Spleen (tissue), 11 donors: Measurements from ENCODE around the gene PTPN4. TPM values are rescaled to one million over a fixed set of nuclear protein-coding genes. Genes with fewer than 3 reads are reported as not detected.

Experiments used
- DNase-seq: peaks from one replicate; pipeline ENCODE4 v3.0.0-alpha.2; 2020
- H3K27ac ChIP-seq, 8 donors: fragments of 200-600 bp; sonication (generic) in 7 of 8; 1 replicate in 4 of 8; 2 replicates in 4 of 8; pipeline versions ENCODE4 v1.5.0 to v1.8.0; 2016 to 2021; ENCODE audit warnings: inconsistent platforms in 4 of 8, mild to moderate bottlenecking in 4 of 8, moderate library complexity in 1 of 8
- H3K27me3 ChIP-seq, 7 donors: fragments of 200-600 bp; sonication (generic) in 6 of 7; replicated peaks in 1 of 7; 1 replicate in 4 of 7; 2 replicates in 3 of 7; pipeline versions ENCODE4 v1.5.0 to v1.8.0; 2016 to 2021; ENCODE audit warnings: inconsistent platforms in 3 of 7, mild to moderate bottlenecking in 1 of 7
- H3K36me3 ChIP-seq, 6 donors: fragments of 200-600 bp; sonication (generic) in 5 of 6; 1 replicate in 4 of 6; 2 replicates in 2 of 6; pipeline versions ENCODE4 v1.5.0 to v1.8.0; 2016 to 2021; ENCODE audit warnings: inconsistent platforms in 2 of 6
- H3K4me1 ChIP-seq, 6 donors: fragments of 200-600 bp; sonication (generic) in 5 of 6; 1 replicate in 3 of 6; 2 replicates in 3 of 6; pipeline versions ENCODE4 v1.5.0 to v1.8.0; 2016 to 2021; ENCODE audit warnings: inconsistent platforms in 3 of 6
- H3K4me3 ChIP-seq, 8 donors: fragments of 200-600 bp; sonication (generic) in 7 of 8; 1 replicate in 4 of 8; 2 replicates in 4 of 8; pipeline versions ENCODE4 v1.5.0 to v1.8.0; 2016 to 2021; ENCODE audit warnings: inconsistent platforms in 4 of 8, mild to moderate bottlenecking in 4 of 8, moderate library complexity in 2 of 8
- H3K9me3 ChIP-seq, 8 donors: fragments of 200-600 bp; sonication (generic) in 7 of 8; 1 replicate in 4 of 8; 2 replicates in 4 of 8; pipeline versions ENCODE4 v1.5.0 to v1.8.0; 2016 to 2021; ENCODE audit warnings: inconsistent platforms in 4 of 8
- CTCF ChIP-seq, 11 experiments: fragments of 200-600 bp in 7 of 11; fragments of 450-650 bp in 4 of 11; sonication (generic) in 4 of 11; IDR thresholded peaks in 8 of 11; conservative IDR thresholded peaks in 3 of 11; 1 replicate in 7 of 11; 2 replicates in 4 of 11; pipeline versions ENCODE4 v1.4.0 to v1.8.0; 2016 to 2021; ENCODE audit warnings: antibody characterized with exemption in 11 of 11, inconsistent platforms in 4 of 11, mild to moderate bottlenecking in 1 of 11
- POLR2A ChIP-seq, 3 donors: fragments of 450-650 bp; IDR thresholded peaks; one replicate each; pipeline ENCODE4 v1.5.1; 2017; ENCODE audit warnings: antibody characterized with exemption in 3 of 3, mild to moderate bottlenecking in 1 of 3
- POLR2AphosphoS5 ChIP-seq, 3 donors: sonication (generic); formaldehyde crosslinking; IDR thresholded peaks; one replicate each; pipeline ENCODE4 v1.5.1; 2017; ENCODE audit warnings: antibody characterized with exemption in 3 of 3
- WGBS, 5 donors: extraction: QIAGEN DNeasy Blood & Tissue Kit in 3 of 5; methylation state at CpG; one replicate each; pipeline versions ENCODE4 v1.1.5 to v1.1.7; 2013 to 2018; 5-methylcytosine and 5-hydroxymethylcytosine counted together
- intact Hi-C: fragments of 100-400 bp; cut with DNase I; formaldehyde crosslinking; loops from one replicate; pipeline ENCODE4 v1.15.0; 2023; ENCODE audit warnings: low total_unique reads
- polyA plus RNA-seq, 3 donors: library from polyadenylated mRNA; stranded (reverse); fragments of 200-250 nt; gene quantifications; one replicate each; pipeline ENCODE4 v1.2.1, GENCODE V29; 2013
- total RNA-seq, 7 donors: library from RNA; depleted of rRNA in 3 of 7; stranded (reverse); fragments of >200 nt in 3 of 7; fragmentation: NEBNext Ultra II Directional in 4 of 7; extraction: Animal tissue kit (Norgen Biotek cat#: 25700) in 4 of 7; gene quantifications; one replicate each; pipeline versions ENCODE4 v1.1.0 to v1.2.1, GENCODE V29; 2016 to 2021
- donor health status: healthy with polysubstance abuse.
- donor health status: DM: no; HTN: no; CAD: no; lungs with moderate emphysema.
- donor health status: DM: no; HTN: no; CAD: no.
- donor health status: Bipolar disorder and iron deficiency.
- donor health status: healthy.
- donor health status: DM: no; HTN: no; CAD: no.
- donor health status: DM: yes; HTN: yes; CAD: no.

The PTPN4 gene
- total and polyA plus RNA-seq, 10 donors: 2.4 to 50.9 (median 37.1) TPM

GRCh38 chr2:119749477-119750012 lies 10.2 kb upstream of the PTPN4 start:
- no peak for DNase-seq
- Histone ChIP-seq H3K9me3 (no peaks in the 10 kb centered on the region), H3K4me1 (peaks cover 0 to 8% (median 2%) of the 10 kb centered on the region in 6 donors), H3K4me3 (no peak overlapping the region), H3K27me3 (no peaks in the 10 kb centered on the region), H3K36me3 (no peaks in the 10 kb centered on the region), H3K27ac (no peak overlapping the region)
- 95 to 100% (median 97%) methylated on average over 1 of the region's 1 CpG for WGBS, 5 donors
- intact Hi-C loops: loop anchor here (5.0 kb wide), 2 partner anchors 78 to 423 kb away; no protein-coding TSS in a partner anchor
- no peak for TF ChIP-seq POLR2AphosphoS5 (IDR thresholded peaks at IDR 0.05)
- TF ChIP-seq CTCF (IDR thresholded peaks at IDR 0.05 in 8 of 11, conservative IDR thresholded peaks at IDR 0.05 in 3 of 11): no peak
- TF ChIP-seq POLR2A (IDR thresholded peaks at IDR 0.05): no peak

- DNase-seq: no peak
- no peak overlapping the region for H3K4me3 ChIP-seq
- no peaks in the 10 kb centered on the region for H3K9me3 ChIP-seq
- TF ChIP-seq POLR2A (IDR thresholded peaks at IDR 0.05): no peak
- TF ChIP-seq POLR2AphosphoS5 (IDR thresholded peaks at IDR 0.05): no peak
- TF ChIP-seq CTCF (IDR thresholded peaks at IDR 0.05 in 8 of 11, conservative IDR thresholded peaks at IDR 0.05 in 3 of 11): no peak
- H3K4me1 ChIP-seq: peaks cover 0 to 8% (median 2%) of the 10 kb centered on the region in 6 donors
- intact Hi-C loops: loop anchor here (5.0 kb wide), 2 partner anchors 76 to 421 kb away; no protein-coding TSS in a partner anchor
- 65 to 77% (median 72%) methylated on average over 2 of the region's 2 CpGs for WGBS, 5 donors
- H3K36me3 ChIP-seq: no peaks in the 10 kb centered on the region
- H3K27ac ChIP-seq: no peak overlapping the region
- H3K27me3 ChIP-seq: no peaks in the 10 kb centered on the region
These were observed 8.0 kb upstream of the PTPN4 start for GRCh38 chr2:119751706-119752105.

- H3K4me3 ChIP-seq: no peak overlapping the region
- no peak for DNase-seq
- intact Hi-C loops: loop anchor here (5.0 kb wide), 2 partner anchors 74 to 419 kb away; no protein-coding TSS in a partner anchor
- H3K9me3 ChIP-seq: no peaks in the 10 kb centered on the region
- H3K4me1 ChIP-seq: peaks cover 0 to 9% (median 2%) of the 10 kb centered on the region in 6 donors
- no peaks in the 10 kb centered on the region for H3K36me3 ChIP-seq
- no peaks in the 10 kb centered on the region for H3K27me3 ChIP-seq
- no peak overlapping the region for H3K27ac ChIP-seq
- 50 to 59% (median 52%) methylated on average over 7 of the region's 7 CpGs for WGBS, 5 donors
- no peak for TF ChIP-seq POLR2A (IDR thresholded peaks at IDR 0.05)
- peak in 10 of 11 experiments; percentile 39 to 82 (median 68) for TF ChIP-seq CTCF (IDR thresholded peaks at IDR 0.05 in 8 of 11, conservative IDR thresholded peaks at IDR 0.05 in 3 of 11)
These were observed 6.4 kb upstream of the PTPN4 start for GRCh38 chr2:119753041-119753929.

- no peak for TF ChIP-seq POLR2A (IDR thresholded peaks at IDR 0.05)
- TF ChIP-seq POLR2AphosphoS5 (IDR thresholded peaks at IDR 0.05): no peak
- TF ChIP-seq CTCF (IDR thresholded peaks at IDR 0.05 in 8 of 11, conservative IDR thresholded peaks at IDR 0.05 in 3 of 11): no peak
- Histone ChIP-seq H3K4me1 (peaks cover 0 to 15% (median 4%) of the 10 kb centered on the region in 6 donors), H3K27ac (no peak overlapping the region), H3K9me3 (no peaks in the 10 kb centered on the region), H3K27me3 (no peaks in the 10 kb centered on the region), H3K36me3 (no peaks in the 10 kb centered on the region), H3K4me3 (no peak overlapping the region)
- intact Hi-C loops: loop anchor here (5.0 kb wide), 2 partner anchors 73 to 418 kb away; no protein-coding TSS in a partner anchor
- no peak for DNase-seq
- whole genome bisulfite sequencing, 5 donors: 90 to 97% (median 95%) methylated on average over 1 of the region's 1 CpG
These were observed 5.8 kb upstream of the PTPN4 start for GRCh38 chr2:119753930-119754321.
